Globus pallidus (tissue), 1 donor: ENCODE data around the gene ATP6V1B1.

ENCODE experiments used
- DNase-seq: peaks from one replicate; pipeline ENCODE4 v3.0.0-alpha.2; 2015; ENCODE audit warnings: low spot score

Gene ATP6V1B1

GRCh38 chr2:70967189-70967588 lies 31.5 kb downstream of the ATP6V1B1 start:
- no peak for DNase-seq

GRCh38 chr2:70974592-70974991 lies 38.9 kb downstream of the ATP6V1B1 start:
- no peak for DNase-seq

- no peak for DNase-seq
Observed at GRCh38 chr2:70975237-70975636, 39.5 kb downstream of the ATP6V1B1 start.

DNA sequence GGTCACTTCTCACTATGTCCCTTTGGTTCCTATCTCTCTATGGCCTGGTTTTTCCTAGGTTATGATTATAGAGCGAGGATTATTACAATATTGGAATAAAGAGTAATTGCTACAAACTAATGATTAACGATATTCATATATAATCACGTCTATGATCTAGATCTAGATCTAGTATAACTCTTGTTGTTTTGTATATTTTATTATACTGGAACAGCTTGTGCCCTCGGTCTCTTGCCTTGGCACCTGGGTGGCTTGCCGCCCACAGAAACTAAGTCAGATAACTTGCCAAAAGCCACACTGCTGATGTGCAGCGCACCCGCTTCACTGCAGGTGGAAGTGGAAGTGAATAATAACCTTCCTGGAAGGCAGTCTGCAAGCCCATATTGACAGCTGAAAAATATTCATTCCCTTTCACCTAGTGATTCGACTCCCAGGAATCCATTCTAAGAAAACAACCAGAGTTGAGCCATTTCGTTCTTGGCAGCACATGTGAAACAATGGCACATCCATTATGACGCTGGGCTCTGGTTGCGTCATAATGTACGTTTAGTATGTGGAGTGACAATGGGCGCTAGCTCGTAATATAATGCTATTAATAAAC lies 42.0 kb downstream of the ATP6V1B1 start:
- no peak for DNase-seq

DNA sequence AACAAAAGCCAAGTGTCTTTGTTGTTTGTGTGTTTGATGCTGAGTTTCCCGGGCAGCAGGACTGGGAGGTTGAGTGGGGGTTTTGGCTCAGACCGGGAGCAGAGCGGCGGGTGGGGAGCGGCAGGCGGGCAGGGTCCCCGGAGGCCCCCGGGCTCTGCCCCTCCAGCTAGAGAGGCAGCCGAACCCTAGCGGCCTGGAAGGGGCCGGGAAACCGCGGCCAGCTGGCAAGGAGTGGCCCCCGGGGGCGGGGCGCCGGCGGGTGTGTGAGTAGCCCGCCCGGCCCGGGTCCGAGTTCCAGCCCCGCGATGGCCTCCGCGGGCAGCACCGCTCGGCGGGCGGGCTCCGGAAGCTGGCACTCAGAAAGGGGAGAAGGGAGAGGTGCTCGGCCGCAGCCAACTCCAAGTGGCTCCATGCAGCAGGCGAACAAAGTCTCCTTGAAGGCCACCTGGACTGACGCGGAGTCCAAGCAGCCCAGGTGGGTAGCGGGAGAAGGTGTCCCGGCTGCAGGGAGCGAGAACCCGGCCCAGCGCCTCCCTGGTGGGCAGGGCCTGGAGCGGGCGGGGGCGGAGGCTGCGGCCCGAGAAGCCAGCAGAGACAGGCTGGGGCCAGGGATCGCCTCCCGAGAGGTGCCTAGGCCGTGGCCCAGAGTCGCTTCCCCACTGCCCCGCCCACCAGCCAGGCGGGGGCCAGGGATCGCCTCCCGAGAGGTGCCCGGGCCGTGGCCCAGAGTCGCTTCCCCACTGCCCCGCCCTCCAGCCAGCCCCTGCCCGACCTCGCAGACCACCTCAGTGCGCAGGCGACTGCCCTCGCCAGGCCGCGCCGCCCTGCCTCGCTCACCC lies 42.9 kb downstream of the ATP6V1B1 start, which contains the start of gene ANKRD53:
ANKRD53 (plus strand) TSS at position 290 of the 839 bp plus-strand sequence; CDS start at position 306, 16 bp downstream.
- no peak for DNase-seq

DNA sequence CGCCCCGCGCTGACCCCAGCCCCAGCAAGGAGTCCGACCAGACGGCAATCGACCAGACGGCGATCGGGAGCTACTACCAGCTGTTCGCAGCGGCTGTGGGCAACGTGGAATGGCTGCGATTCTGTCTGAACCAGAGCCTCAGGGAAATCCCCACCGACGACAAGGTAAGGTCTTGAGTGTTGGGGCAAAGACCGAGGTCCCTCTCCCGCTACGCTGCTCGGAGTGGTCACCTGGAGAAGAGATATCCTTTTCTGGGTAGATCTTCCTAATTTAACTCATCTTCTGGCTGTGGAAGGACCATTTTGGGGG lies 43.4 kb downstream of the ATP6V1B1 start:
- no peak for DNase-seq

DNA sequence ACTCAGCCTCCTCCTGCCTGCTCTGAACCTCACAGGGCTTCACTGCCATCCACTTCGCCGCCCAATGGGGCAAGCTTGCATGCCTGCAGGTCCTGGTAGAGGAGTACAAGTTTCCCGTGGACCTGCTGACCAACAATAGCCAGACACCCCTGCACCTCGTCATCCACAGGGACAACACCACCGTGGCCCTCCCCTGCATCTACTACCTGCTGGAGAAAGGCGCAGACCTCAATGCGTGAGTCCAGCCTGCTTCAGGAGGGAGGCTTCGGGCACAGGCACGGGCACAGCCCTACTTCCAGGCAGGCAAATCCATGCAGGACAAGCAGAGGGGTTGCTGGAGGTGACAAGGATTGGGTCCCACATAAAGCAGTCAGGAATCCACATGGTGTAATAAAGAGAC lies 43.9 kb downstream of the ATP6V1B1 start:
- no peak for DNase-seq

GRCh38 chr2:70981421-70981820 lies 45.7 kb downstream of the ATP6V1B1 start:
- no peak for DNase-seq

- no peak for DNase-seq
Observed at GRCh38 chr2:70981866-70982810, 46.4 kb downstream of the ATP6V1B1 start.

- no peak for DNase-seq
Observed at GRCh38 chr2:70982971-70983370, 47.3 kb downstream of the ATP6V1B1 start.

GRCh38 chr2:70983506-70984227 lies 48.0 kb downstream of the ATP6V1B1 start:
- DNase-seq, result no peak

DNA sequence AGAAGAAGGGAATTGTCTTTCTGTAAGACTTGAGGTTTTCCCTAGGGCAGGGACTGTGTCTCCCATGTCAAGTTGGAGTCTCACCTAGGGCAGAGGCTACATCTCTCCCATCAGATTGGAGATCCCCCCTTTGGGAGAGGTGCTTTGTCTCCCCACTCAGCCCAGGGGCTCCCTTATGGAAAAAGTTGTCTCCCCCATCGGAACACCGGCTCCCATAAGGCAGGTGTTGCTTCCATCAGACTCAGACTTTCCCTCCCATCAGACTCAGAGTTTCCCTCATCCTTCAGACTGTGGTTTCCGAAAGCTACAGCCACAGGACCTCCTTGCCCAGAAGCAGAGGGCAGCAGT lies 48.5 kb downstream of the ATP6V1B1 start:
- DNase-seq, result no peak

- DNase-seq, result no peak
Observed at GRCh38 chr2:70984576-70985282, 49.0 kb downstream of the ATP6V1B1 start.

- no peak for DNase-seq
Observed at GRCh38 chr2:70985283-70985688, 49.6 kb downstream of the ATP6V1B1 start.

DNA sequence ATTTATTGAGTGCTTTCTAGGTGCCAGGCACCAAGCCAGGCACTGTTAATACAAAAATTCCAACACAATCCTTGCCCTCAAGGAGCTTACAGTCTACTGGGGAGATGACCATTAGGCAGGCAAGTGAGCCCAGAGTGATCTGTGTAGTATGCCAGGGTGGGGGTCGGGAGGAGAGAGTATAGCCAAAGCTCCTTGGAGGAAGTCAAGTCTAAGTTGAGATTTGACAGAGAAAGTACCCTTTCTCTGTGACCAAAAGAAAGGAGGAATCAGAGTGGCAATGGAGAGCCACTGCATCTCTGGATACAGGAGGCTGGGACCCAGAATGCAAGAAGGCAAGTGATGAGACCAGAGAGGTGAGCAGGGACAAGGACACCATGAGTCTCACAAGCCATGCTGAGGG lies 50.3 kb downstream of the ATP6V1B1 start:
- no peak for DNase-seq

GRCh38 chr2:70986499-70987189 lies 50.9 kb downstream of the ATP6V1B1 start:
- DNase-seq, result no peak

DNA sequence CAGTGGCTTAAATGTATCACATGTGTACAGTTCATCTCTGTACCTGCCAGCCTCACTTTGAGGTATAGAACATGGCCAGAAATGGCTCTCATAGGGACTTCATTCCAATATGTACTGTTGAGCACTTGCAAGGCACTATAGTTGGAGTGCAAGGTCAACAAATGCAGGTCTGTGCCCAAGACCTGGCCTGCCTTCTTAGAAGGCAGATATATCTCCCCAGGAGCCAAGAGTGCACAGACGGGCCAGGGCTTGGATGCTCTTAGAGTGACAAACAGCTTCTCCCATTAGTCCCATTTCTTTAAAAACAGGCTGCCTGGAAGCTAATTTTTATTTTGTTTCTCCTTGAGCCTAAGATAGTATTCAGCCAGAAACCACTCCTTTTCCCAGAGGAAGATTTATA lies 51.7 kb downstream of the ATP6V1B1 start:
- DNase-seq, result no peak

- DNase-seq, result no peak
Observed at GRCh38 chr2:70988151-70988550, 52.5 kb downstream of the ATP6V1B1 start.

DNA sequence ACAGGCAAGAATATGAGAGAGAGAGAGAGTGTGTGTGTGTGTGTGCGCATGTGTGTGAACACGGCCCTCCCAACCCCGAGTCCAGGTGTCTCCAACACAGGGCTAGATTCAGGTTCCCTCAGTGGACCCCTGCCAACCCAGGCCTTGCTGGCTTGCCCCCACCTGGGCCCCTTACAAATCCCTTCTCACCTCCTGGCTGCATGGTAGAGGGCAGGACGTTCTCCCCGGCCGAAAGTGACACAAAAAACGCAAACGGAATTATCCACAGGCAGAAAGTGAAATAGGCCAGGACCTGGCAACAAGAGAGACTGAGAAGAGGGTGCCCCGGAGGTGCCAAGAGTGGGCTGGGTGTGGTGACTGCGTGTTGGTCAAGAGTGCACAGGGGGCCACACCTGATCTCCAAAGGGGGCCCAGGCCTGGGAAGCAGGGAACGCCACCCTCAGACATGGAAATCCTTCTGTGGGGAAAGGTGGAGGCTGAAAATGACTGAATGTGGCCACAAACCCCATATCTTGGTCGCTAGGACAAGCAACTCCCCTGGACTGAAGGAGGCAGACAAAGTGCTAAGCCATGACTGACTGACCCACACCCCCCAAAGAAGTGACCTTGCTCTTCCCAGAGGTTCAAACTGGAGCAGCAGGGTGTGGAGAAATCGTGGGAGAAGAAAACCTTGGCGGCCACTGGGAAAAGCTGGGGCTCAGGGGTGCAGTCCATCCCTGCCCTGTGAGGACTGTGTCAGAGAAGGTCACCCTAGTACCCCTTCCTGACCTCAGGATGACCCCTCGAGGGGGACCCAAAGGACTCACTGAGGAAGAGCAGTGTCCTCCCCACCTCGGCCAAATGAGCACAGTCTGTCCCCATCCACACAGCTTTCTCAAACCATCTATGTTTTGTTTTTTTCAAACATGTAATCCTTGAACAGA lies 53.3 kb downstream of the ATP6V1B1 start:
- no peak for DNase-seq

DNA sequence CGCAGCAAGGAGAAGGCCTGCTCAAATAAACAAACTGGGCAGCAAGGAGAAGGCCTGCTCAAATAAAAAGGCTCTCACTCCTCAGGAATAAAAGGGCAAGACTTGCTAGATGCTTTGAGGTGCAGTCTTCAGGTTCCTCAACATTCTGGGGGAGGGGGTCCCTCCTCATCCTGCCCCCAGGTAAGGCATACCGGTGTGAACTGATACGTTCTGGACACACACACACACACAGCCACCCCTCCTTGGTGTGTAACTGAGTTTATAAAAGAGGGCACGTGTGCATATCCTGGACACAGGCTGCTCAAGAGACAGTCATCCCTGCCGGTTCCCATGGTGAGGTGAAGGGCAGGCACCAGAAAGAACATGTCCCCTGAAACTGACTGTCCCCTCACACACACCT lies 54.5 kb downstream of the ATP6V1B1 start:
- DNase-seq, result no peak
